Activated CD8-positive, alpha-beta T cell treated with anti-CD3 and anti-CD28 coated beads, Interleukin-2, amount 10 ng/mL, durations not matched to agents 7 days and 5 days (primary cell): ENCODE results near the gene HDDC2. TPM values are rescaled to one million over a fixed set of nuclear protein-coding genes. Genes with fewer than 3 reads are reported as not detected.

ENCODE experiments used
- ATAC-seq: fragments of 150-1000 bp; cut with Tn5 transposase; one replicate; pipeline ENCODE4 v1.10.0; 2021; ENCODE audit warnings: moderate library complexity
- CTCF ChIA-PET: fragments of 350-600 bp; sonication (Branson Sonifier 250); formaldehyde crosslinking; loops from one replicate; lab custom pipeline; 2021; ENCODE audit warnings: antibody characterized with exemption; lab: Charles Lee
- POLR2A ChIA-PET: fragments of 350-600 bp; sonication (Branson Sonifier 250); formaldehyde crosslinking; loops from one replicate; lab custom pipeline; 2021; ENCODE audit warnings: antibody characterized with exemption; lab: Charles Lee
- DNase-seq: peaks from one replicate; pipeline ENCODE4 v3.0.0-alpha.2; 2020
- H3K27ac Mint-ChIP-seq: one replicate; pipeline ENCODE4 v1.8.0; 2021; ENCODE audit warnings: mild to moderate bottlenecking, mixed read lengths
- H3K27me3 Mint-ChIP-seq: one replicate; pipeline ENCODE4 v1.8.0; 2021; ENCODE audit warnings: low read depth, mixed read lengths
- H3K36me3 Mint-ChIP-seq: one replicate; pipeline ENCODE4 v1.8.0; 2021; ENCODE audit warnings: low read depth, mixed read lengths
- H3K4me1 Mint-ChIP-seq: one replicate; pipeline ENCODE4 v1.8.0; 2021; ENCODE audit warnings: low read depth, mixed read lengths
- H3K4me3 Mint-ChIP-seq: one replicate; pipeline ENCODE4 v1.8.0; 2021; ENCODE audit warnings: mild to moderate bottlenecking, mixed read lengths
- H3K9me3 Mint-ChIP-seq: one replicate; pipeline ENCODE4 v1.8.0; 2022; ENCODE audit warnings: mixed read lengths; ENCODE audit not compliant: insufficient read depth
- total RNA-seq, 2 experiments: library from RNA; stranded (reverse); gene quantifications; one replicate each; pipeline ENCODE4 v1.2.3, GENCODE V29; 2021

The HDDC2 gene
- total RNA-seq, 2 experiments from 2014 or later = 61.7 to 69.8 TPM

DNA sequence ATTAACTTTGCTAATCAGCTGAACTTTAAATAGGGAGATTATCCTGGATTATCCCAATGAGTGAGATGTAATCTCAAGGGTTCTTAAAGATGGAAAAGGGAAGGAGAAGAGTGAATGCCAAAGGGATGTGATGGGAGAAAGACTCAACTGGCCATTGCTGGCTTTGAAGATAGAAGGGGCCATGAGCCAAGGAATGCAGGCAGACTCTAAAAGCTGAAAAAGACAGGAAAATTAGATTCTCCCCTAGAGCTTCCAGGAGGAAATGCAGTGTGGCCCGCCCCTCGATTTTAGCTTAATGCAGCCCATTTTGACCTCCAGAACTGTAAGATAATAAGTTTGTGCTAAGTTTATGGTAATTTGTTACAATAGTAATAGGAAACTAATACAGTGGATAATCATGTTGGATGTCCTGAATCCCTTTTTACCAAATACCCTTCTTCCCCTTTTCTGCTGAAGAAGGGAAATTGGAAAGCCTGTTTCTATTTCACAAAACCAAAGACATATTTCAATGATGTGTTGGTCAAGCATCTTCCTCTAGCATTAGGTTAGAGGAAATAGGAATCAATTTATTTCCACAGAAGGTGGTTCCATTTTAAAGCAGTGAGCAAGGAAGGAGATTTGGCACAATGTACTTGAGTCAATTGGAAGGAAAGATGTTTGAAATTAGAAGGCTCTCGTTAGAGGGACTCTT, 3.3 kb upstream of the HDDC2 start:
- no peaks in the 10 kb centered on the region for H3K9me3 Mint-ChIP-seq
- peaks cover 32% of the 10 kb centered on the region for H3K27me3 Mint-ChIP-seq
- H3K27ac Mint-ChIP-seq = no peak overlapping the region
- POLR2A ChIA-PET = no interaction called here
- peaks cover 43% of the 10 kb centered on the region for H3K4me1 Mint-ChIP-seq
- no peak overlapping the region for H3K4me3 Mint-ChIP-seq
- peaks cover 6% of the 10 kb centered on the region for H3K36me3 Mint-ChIP-seq
- no peak for ATAC-seq
- CTCF ChIA-PET = interaction anchor here (0.7 to 1.3 kb wide), 3 partner anchors 450 to 476 kb away, joined by 3 read pairs; no protein-coding TSS in a partner anchor
- DNase-seq = no peak

DNA sequence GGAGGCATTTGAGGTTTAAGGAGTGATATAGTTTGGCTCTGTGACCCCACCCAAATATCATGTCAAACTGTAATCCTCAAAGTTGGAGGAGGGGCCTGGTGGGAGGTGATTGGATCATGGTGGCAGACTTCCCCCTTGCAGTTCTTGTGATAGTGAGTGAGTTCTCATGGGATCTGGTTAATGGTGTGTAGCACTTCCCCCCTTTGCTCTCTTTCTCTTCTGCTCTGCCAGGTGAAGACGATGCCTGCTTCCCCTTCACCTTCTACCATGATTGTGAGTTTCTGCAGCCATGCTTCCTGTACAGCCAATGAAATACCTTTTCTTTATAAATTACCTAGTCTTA, 1.7 kb upstream of the HDDC2 start:
- Mint-ChIP-seq H3K36me3 (peaks cover 17% of the 10 kb centered on the region), H3K9me3 (no peaks in the 10 kb centered on the region), H3K4me1 (peaks cover 48% of the 10 kb centered on the region), H3K27ac (no peak overlapping the region), H3K4me3 (no peak overlapping the region), H3K27me3 (peaks cover 28% of the 10 kb centered on the region)
- DNase-seq = no peak
- POLR2A ChIA-PET = no interaction called here
- ATAC-seq = no peak
- CTCF ChIA-PET = interaction anchor here (1.8 kb wide), 1 partner anchor 671 kb away, joined by 5 read pairs; no protein-coding TSS in a partner anchor

DNA sequence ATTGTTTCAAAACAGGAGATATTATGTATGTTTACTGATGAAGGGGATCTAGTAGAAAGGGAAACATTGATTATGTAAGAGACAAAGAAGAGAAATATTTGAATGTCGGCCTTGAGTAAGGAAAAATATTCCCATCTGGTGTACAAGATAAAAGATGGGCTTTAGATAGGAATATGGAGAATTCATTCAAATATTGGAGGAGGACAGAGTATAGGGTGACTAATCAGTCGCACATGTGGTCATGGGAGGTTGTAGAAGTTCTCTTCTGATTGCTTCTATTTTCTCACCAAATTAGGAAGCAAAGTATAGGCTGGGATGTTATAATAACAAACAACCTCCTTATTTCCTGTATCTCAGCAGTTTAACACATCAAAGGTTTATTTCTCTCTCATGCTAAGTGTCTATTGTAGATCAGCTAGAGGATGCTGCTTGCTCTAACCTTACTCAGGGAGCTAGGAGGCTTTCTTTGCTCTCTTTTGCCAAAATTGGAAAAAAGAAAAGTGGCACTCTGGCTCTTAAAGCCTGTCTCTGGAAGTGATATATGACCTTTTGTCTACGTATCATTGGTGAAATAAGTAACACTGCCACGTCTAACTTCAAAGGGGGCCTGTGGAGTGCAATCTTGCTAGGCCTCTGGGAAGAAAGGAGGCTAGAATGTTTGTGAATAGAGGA, 1.2 kb upstream of the HDDC2 start:
- peaks cover 46% of the 10 kb centered on the region for H3K4me1 Mint-ChIP-seq
- peaks cover 21% of the 10 kb centered on the region for H3K36me3 Mint-ChIP-seq
- ChIA-PET POLR2A (no interaction called here), CTCF (interaction anchor here (1.8 to 2.4 kb wide), 2 partner anchors 8 to 671 kb away, joined by 5 to 18 read pairs; no protein-coding TSS in a partner anchor)
- no peaks in the 10 kb centered on the region for H3K9me3 Mint-ChIP-seq
- peaks cover 24% of the 10 kb centered on the region for H3K27me3 Mint-ChIP-seq
- peak; percentile 32 for ATAC-seq
- DNase-seq = no peak
- H3K27ac Mint-ChIP-seq = peak overlapping the region; percentile 89
- peak overlapping the region; percentile 89 for H3K4me3 Mint-ChIP-seq

DNA sequence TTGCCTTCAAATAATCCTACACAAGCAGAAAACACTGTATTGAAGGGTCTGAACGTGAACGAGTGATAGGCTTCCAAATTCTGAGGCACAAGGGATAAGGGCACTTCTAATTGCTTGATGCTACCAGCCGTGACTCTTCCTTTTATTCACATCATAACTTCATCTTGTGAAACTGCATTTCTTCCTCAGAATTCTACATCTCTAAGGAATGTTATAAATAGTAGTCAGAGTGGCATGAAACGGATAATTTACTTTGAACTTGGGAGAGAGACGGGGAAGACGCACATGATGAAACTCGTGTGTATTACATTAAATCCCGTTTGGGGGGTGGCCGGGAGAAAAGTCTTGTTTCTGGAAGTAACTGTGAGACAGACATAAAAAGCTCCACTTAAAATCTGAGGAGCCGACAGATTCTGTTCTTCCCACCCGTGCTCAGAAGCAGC, 754 bp downstream of the HDDC2 start:
- POLR2A ChIA-PET = interaction anchor here (0.7 to 1.7 kb wide), 4 partner anchors 30 to 489 kb away, joined by 3 to 16 read pairs (median 6); partner anchors contain the start of gene NCOA7
- Mint-ChIP-seq H3K36me3 (peaks cover 36% of the 10 kb centered on the region), H3K9me3 (no peaks in the 10 kb centered on the region), H3K4me3 (peak overlapping the region; percentile 89), H3K27ac (peak overlapping the region; percentile 91), H3K27me3 (peaks cover 15% of the 10 kb centered on the region), H3K4me1 (peaks cover 44% of the 10 kb centered on the region)
- no peak for ATAC-seq
- CTCF ChIA-PET = interaction anchor here (1.1 to 2.4 kb wide), 5 partner anchors 8 to 686 kb away, joined by 3 to 18 read pairs (median 4); partner anchors contain the start of genes TPD52L1 and TRMT11
- no peak for DNase-seq

DNA sequence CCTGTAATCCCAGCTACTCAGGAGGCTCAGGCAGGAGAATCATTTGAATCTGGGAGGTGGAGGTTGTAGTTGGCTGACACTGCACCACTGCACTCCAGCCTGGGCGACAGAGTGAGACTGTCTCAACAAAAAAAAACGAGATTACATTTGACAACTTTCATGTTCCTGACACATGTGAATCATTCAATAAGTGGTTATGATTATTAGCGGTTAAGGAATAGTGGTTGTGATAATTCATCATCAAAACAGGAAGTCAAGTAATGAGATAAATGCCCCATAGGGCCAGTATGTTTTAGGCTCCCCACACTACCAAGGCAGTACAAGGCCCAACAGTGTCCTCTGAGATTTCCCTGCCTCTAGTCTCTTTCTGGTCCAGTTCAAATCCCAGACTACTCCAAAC, 2.5 kb downstream of the HDDC2 start:
- no peak for DNase-seq
- ATAC-seq = no peak
- H3K36me3 Mint-ChIP-seq = peaks cover 51% of the 10 kb centered on the region
- H3K27me3 Mint-ChIP-seq = peaks cover 2% of the 10 kb centered on the region
- peaks cover 44% of the 10 kb centered on the region for H3K4me1 Mint-ChIP-seq
- ChIA-PET CTCF (no interaction called here), POLR2A (no interaction called here)
- peak overlapping the region; percentile 20 for H3K27ac Mint-ChIP-seq
- H3K9me3 Mint-ChIP-seq = no peaks in the 10 kb centered on the region
- H3K4me3 Mint-ChIP-seq = no peak overlapping the region

DNA sequence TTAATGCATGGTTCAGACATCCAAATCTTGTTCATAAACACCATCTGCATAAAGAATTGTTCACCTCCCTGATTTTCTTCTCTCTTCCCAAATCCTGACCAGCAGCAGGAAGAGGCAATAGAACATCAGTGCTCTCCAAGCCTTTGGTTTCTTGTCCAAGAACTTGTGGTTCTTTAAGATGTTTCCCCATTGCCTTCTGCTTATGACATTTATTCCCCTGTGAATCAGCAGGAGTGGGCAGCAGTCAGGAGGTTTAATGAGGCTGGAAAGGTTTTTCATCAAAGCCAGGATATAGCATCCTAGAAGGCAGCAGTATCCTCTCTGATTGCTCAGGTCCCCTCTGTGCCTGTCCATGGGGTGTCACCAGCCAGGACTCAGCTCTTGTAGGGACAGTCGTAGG, 5.3 kb downstream of the HDDC2 start:
- Mint-ChIP-seq H3K4me1 (peaks cover 27% of the 10 kb centered on the region), H3K36me3 (peaks cover 70% of the 10 kb centered on the region), H3K9me3 (no peaks in the 10 kb centered on the region), H3K27ac (no peak overlapping the region), H3K4me3 (no peak overlapping the region), H3K27me3 (no peaks in the 10 kb centered on the region)
- no peak for DNase-seq
- ChIA-PET CTCF (no interaction called here), POLR2A (no interaction called here)
- ATAC-seq = no peak

DNA sequence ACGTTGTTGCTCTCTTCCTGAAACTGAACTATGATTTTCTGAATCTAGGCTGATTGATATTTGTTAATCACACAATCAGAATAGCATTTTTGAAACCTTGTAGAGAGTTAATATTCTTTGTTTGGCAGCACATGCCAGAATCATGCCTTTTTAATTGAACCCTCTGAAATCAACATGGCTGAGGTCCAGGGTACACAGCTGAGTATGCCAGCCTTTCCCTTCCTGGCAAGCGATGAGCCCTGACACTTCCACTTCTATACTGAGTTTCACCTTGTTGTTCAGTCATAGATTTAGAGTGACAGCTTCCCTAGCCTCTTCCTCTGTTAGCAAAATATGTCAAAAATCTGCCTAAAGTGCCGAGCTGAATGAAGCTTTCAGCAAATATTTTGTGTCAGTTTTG, 6.8 kb downstream of the HDDC2 start:
- Mint-ChIP-seq H3K9me3 (no peaks in the 10 kb centered on the region), H3K27ac (no peak overlapping the region), H3K4me1 (peaks cover 14% of the 10 kb centered on the region), H3K27me3 (no peaks in the 10 kb centered on the region), H3K36me3 (peaks cover 77% of the 10 kb centered on the region), H3K4me3 (no peak overlapping the region)
- ChIA-PET POLR2A (no interaction called here), CTCF (no interaction called here)
- ATAC-seq = no peak
- no peak for DNase-seq

DNA sequence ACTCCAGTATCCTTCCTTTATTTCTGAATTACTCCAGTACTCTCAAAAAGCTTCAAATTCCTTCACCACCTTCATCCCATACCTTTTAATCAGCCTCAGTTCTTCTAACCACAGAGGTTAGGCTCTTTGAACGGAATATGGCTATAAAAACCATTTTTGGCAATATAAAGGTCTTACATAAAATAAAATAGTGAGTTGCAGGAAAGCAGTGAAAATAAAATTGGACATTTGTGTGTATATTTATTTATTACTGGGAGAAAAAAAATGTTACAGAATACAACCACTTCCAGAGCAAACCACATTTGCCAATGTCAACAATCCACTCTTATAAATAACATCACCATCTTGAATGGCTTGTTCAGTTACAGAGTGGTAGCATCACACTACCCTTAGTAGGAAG, 7.7 kb downstream of the HDDC2 start:
- Mint-ChIP-seq H3K9me3 (no peaks in the 10 kb centered on the region), H3K4me1 (peaks cover 7% of the 10 kb centered on the region), H3K4me3 (no peak overlapping the region), H3K27ac (no peak overlapping the region), H3K27me3 (no peaks in the 10 kb centered on the region), H3K36me3 (peaks cover 73% of the 10 kb centered on the region)
- ChIA-PET POLR2A (no interaction called here), CTCF (no interaction called here)
- DNase-seq (no peak), ATAC-seq (no peak)

DNA sequence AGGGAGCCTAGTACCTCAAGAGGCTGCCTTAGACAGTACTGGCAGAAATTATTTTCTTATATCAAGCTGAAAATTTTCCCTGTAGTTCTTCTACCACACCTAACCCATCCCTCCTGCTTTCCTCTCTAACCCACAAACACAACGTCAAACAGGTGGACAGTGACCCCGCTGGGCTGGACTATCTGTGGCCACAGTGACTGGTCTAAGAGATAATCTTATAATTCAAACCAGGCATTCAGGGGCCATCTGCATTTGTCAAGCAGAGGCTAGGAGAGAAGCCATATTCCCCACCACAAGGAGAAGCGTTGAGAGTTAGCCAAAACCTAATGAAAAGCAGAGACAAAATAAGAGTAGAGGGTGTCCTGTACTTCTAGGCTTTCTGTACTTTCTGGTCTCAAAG, 8.2 kb downstream of the HDDC2 start:
- ATAC-seq = no peak
- no peak overlapping the region for H3K27ac Mint-ChIP-seq
- peaks cover 6% of the 10 kb centered on the region for H3K4me1 Mint-ChIP-seq
- H3K27me3 Mint-ChIP-seq = no peaks in the 10 kb centered on the region
- H3K36me3 Mint-ChIP-seq = peaks cover 73% of the 10 kb centered on the region
- POLR2A ChIA-PET = no interaction called here
- no peak overlapping the region for H3K4me3 Mint-ChIP-seq
- CTCF ChIA-PET = interaction anchor here (1.8 kb wide), 1 partner anchor 8 kb away, joined by 4 read pairs; the partner anchor contains the start of gene HDDC2
- DNase-seq = no peak
- no peaks in the 10 kb centered on the region for H3K9me3 Mint-ChIP-seq

DNA sequence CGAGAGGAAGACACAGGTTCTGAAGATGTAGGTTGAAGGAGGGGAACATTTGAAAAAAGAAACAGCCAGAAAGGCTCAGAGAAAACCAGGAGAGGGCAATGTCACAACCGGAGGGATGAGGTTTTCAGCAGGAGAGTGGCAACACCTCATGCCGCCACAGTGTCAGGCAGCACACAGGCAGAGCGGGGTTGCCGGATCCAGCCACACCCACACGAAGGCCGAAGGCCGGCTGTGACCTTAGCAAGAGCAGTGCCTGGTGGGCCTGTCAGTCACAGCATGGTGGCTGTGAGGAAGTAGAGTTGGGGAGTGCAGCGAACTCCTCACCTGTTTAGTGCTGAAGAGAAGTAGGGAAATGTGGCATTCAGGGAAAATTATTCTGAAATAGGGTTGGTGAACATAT, 14.0 kb downstream of the HDDC2 start:
- Mint-ChIP-seq H3K4me1 (peaks cover 4% of the 10 kb centered on the region), H3K4me3 (no peak overlapping the region), H3K9me3 (peaks cover 13% of the 10 kb centered on the region), H3K27me3 (no peaks in the 10 kb centered on the region), H3K36me3 (peaks cover 83% of the 10 kb centered on the region), H3K27ac (no peak overlapping the region)
- no peak for ATAC-seq
- no peak for DNase-seq
- ChIA-PET CTCF (no interaction called here), POLR2A (no interaction called here)

DNA sequence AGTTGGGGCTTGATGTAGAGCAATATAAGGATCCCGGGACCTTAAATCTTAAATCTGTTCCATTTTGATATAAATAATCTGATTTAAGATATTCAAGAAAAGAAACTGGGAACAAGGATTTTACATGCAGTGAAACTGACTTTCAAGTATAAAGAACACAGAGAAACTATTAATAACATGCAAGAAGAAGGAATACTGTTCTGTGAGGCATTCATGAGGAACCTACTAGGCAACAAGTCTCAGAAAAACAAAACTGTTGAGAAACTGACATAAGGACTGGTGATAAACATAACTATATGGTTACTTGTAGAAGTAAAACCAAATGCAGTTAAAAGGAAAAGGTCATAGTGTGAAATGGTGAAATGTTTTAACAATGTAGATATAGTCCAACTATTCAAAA, 15.8 kb downstream of the HDDC2 start:
- CTCF ChIA-PET = no interaction called here
- no peak for DNase-seq
- ATAC-seq = no peak

DNA sequence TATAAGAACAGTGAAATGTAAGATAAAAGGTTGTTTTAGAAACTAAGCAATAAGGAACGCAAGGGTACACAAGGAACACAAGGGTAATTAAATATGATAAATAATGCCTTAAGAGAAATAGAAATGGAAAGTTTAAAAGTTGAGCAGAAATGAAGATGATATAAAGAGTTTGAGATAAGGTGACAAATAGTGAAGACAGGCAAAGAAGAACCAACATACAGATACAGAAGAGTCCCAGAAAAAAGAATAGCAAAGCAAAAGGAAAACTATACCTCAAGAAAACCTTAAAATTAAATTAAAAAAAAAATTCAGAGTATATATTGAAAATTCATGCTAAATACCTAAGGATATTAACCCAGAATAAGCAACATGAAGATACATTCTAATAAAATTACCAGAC, 16.4 kb downstream of the HDDC2 start:
- no peaks in the 10 kb centered on the region for H3K27me3 Mint-ChIP-seq
- POLR2A ChIA-PET = no interaction called here
- no peak overlapping the region for H3K4me3 Mint-ChIP-seq
- no peak overlapping the region for H3K27ac Mint-ChIP-seq
- H3K9me3 Mint-ChIP-seq = peaks cover 13% of the 10 kb centered on the region
- no peak for ATAC-seq
- peaks cover 13% of the 10 kb centered on the region for H3K4me1 Mint-ChIP-seq
- CTCF ChIA-PET = no interaction called here
- H3K36me3 Mint-ChIP-seq = peaks cover 84% of the 10 kb centered on the region
- DNase-seq = no peak

More for the DNA sequence above, 15.8 kb downstream of the HDDC2 start:
- Mint-ChIP-seq H3K4me1 (peaks cover 9% of the 10 kb centered on the region), H3K27me3 (no peaks in the 10 kb centered on the region), H3K36me3 (peaks cover 84% of the 10 kb centered on the region), H3K27ac (no peak overlapping the region), H3K4me3 (no peak overlapping the region), H3K9me3 (peaks cover 13% of the 10 kb centered on the region)
- POLR2A ChIA-PET = no interaction called here
